Right renal cortex interstitium (tissue), 3 donors: ENCODE measurements around the gene TMTC1. TPM values are rescaled to one million over a fixed set of nuclear protein-coding genes. Genes with fewer than 3 reads are reported as not detected.

ENCODE experiments used
- DNase-seq, 3 donors: peaks; one replicate each; pipeline ENCODE4 v3.0.0-alpha.2; 2013; ENCODE audit warnings: low read depth in 3 of 3, low spot score in 2 of 3
- polyA plus RNA-seq, 3 donors: library from polyadenylated mRNA; unstranded; fragments of 120-200 nt; gene quantifications; one replicate each; pipeline ENCODE4 v1.2.1, GENCODE V29; 2013; ENCODE audit not compliant: insufficient read length in 3 of 3

Gene TMTC1
- polyA plus RNA-seq, 3 donors = 27.1 to 34.1 (median 28.6) TPM

GRCh38 chr12:29717540-29718100, 66.1 kb downstream of the TMTC1 start:
- DNase-seq = no peak

- DNase-seq = no peak
Measured at GRCh38 chr12:29714966-29715365, 68.8 kb downstream of the TMTC1 start.

GRCh38 chr12:29713729-29714128, 70.0 kb downstream of the TMTC1 start:
- no peak for DNase-seq

GRCh38 chr12:29711381-29711780, 72.4 kb downstream of the TMTC1 start:
- DNase-seq = no peak

GRCh38 chr12:29710104-29710503, 73.6 kb downstream of the TMTC1 start:
- no peak for DNase-seq

GRCh38 chr12:29709496-29710040, 74.2 kb downstream of the TMTC1 start:
- DNase-seq = no peak

GRCh38 chr12:29709054-29709453, 74.7 kb downstream of the TMTC1 start:
- DNase-seq = no peak

- no peak for DNase-seq
Measured at GRCh38 chr12:29707846-29708245, 75.9 kb downstream of the TMTC1 start.

- no peak for DNase-seq
Measured at GRCh38 chr12:29706311-29706710, 77.4 kb downstream of the TMTC1 start.

- no peak for DNase-seq
Measured at GRCh38 chr12:29703528-29703927, 80.2 kb downstream of the TMTC1 start.

GRCh38 chr12:29702972-29703371, 80.8 kb downstream of the TMTC1 start:
- no peak for DNase-seq

- DNase-seq = no peak
Measured at GRCh38 chr12:29702222-29702621, 81.5 kb downstream of the TMTC1 start.

GRCh38 chr12:29700761-29701481, 82.8 kb downstream of the TMTC1 start:
- no peak for DNase-seq

- no peak for DNase-seq
Measured at GRCh38 chr12:29698756-29699155, 85.0 kb downstream of the TMTC1 start.

GRCh38 chr12:29695800-29696199, 87.9 kb downstream of the TMTC1 start:
- no peak for DNase-seq

GRCh38 chr12:29695026-29695425, 88.7 kb downstream of the TMTC1 start:
- DNase-seq = no peak

GRCh38 chr12:29694002-29694401, 89.7 kb downstream of the TMTC1 start:
- no peak for DNase-seq

GRCh38 chr12:29692237-29692636, 91.5 kb downstream of the TMTC1 start:
- no peak for DNase-seq

GRCh38 chr12:29691161-29691854, 92.4 kb downstream of the TMTC1 start:
- no peak for DNase-seq

- DNase-seq = no peak
Measured at GRCh38 chr12:29690728-29691127, 93.0 kb downstream of the TMTC1 start.

- DNase-seq = no peak
Measured at GRCh38 chr12:29688914-29689313, 94.8 kb downstream of the TMTC1 start.

GRCh38 chr12:29682088-29682487, 101.7 kb downstream of the TMTC1 start:
- DNase-seq = no peak
